Measurements from ENCODE around the gene RAB40C.

The RAB40C gene

DNA sequence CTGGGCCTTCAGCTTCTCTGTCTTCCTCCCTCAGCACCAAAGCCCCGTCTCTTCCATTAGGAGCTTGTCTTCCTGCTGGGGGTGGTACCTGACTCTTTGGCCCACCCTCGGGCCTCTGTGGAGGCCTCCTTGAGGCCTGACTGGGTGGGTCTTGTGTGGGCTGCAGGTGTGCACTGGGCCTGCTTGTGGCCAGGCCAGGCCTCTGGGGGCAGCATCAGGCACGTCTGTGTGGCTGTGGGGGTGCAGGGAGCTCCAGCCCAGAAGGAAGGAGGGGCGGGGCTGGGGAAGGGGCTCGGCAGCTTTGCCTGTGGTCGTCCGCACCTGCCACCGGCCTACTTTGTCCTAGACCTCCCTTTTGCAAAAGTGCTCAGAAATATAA lies 13.1 kb upstream of the RAB40C start:
- TF ChIP-seq EZH2 (IDR thresholded peaks at IDR 0.05): no peak
- no peak for TF ChIP-seq FOXP2 (optimal IDR thresholded peaks at IDR 0.05; ENCODE audit: control extremely low read depth, extremely low read length, insufficient read depth)
- TF ChIP-seq POLR2AphosphoS5 (IDR thresholded peaks at IDR 0.05; ENCODE audit: borderline replicate concordance, low read depth, low read length): no peak; the same call in 1 of the 2 replicates
- H3K9ac ChIP-seq (ENCODE audit: insufficient read length): no peak overlapping the region
- DNase-seq (ENCODE audit: low read depth, low spot score): no peak

GRCh38 chr16:577796-578195 lies 12.1 kb upstream of the RAB40C start:
- TF ChIP-seq FOXP2 (optimal IDR thresholded peaks at IDR 0.05; ENCODE audit: control extremely low read depth, extremely low read length, insufficient read depth): no peak
- no peak for TF ChIP-seq EZH2 (IDR thresholded peaks at IDR 0.05)
- no peak for TF ChIP-seq POLR2AphosphoS5 (IDR thresholded peaks at IDR 0.05; ENCODE audit: borderline replicate concordance, low read depth, low read length)
- Histone ChIP-seq H3K9ac (ENCODE audit: insufficient read length) (no peak overlapping the region), H3K9me3 (ENCODE audit: low read depth, low read length) (no peaks in the 10 kb centered on the region), H3K27ac (no peak overlapping the region), H3K36me3 (ENCODE audit: insufficient read depth, low read length) (no peaks in the 10 kb centered on the region; the same call in 1 of the 2 replicates), H3K4me3 (no peak overlapping the region)
- no peak for DNase-seq (ENCODE audit: low read depth, low spot score)

More for the DNA sequence above, 13.1 kb upstream of the RAB40C start:
- Histone ChIP-seq H3K27ac (no peak overlapping the region), H3K36me3 (ENCODE audit: insufficient read depth, low read length) (no peaks in the 10 kb centered on the region; the same call in 1 of the 2 replicates), H3K9me3 (ENCODE audit: low read depth, low read length) (no peaks in the 10 kb centered on the region), H3K4me3 (no peak overlapping the region)

DNA sequence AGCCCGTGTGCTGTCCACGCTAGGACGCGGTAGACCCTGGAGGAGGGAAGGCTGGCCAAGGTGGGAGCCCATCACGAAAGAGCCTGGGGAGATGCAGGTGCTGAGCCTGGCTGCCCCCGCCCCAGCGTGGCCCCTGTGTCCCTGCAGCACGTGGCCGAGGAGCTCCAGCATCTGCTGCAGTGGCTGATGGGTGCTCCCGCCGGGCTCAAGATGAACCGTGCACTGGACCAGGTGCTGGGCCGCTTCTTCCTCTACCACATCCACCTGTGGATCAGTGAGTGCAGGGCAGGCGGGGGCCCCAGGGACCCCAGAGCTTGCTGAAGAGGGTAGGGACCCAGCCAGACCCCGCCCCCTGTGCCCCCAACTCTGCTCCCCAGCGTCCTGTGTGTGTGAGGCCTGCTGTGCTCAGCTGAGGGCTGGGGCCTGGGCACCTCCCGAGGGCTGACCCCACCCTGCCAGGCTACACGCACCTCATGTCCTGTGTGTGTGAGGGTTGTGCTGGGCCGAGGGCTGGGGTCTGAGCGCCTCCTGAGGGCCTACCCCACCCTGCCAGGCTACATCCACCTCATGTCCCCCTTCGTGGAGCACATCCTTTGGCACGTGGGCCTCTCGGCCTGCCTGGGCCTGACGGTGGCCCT lies 11.5 kb upstream of the RAB40C start:
- no peak for TF ChIP-seq EZH2 (IDR thresholded peaks at IDR 0.05)
- no peak for TF ChIP-seq FOXP2 (optimal IDR thresholded peaks at IDR 0.05; ENCODE audit: control extremely low read depth, extremely low read length, insufficient read depth)
- no peak for TF ChIP-seq POLR2AphosphoS5 (IDR thresholded peaks at IDR 0.05; ENCODE audit: borderline replicate concordance, low read depth, low read length)
- DNase-seq (ENCODE audit: low read depth, low spot score): no peak
- Histone ChIP-seq H3K9ac (ENCODE audit: insufficient read length) (no peak overlapping the region), H3K36me3 (ENCODE audit: insufficient read depth, low read length) (no peaks in the 10 kb centered on the region; the same call in 1 of the 2 replicates), H3K4me3 (no peak overlapping the region), H3K27ac (no peak overlapping the region), H3K9me3 (ENCODE audit: low read depth, low read length) (no peaks in the 10 kb centered on the region)

GRCh38 chr16:578870-579405 lies 10.9 kb upstream of the RAB40C start:
- DNase-seq (ENCODE audit: low read depth, low spot score): no peak
- no peaks in the 10 kb centered on the region for H3K9me3 ChIP-seq (ENCODE audit: low read depth, low read length)
- H3K4me3 ChIP-seq: no peak overlapping the region; the same call in 1 of the 2 replicates
- H3K36me3 ChIP-seq (ENCODE audit: insufficient read depth, low read length): no peaks in the 10 kb centered on the region; the same call in 1 of the 2 replicates
- no peak for TF ChIP-seq FOXP2 (optimal IDR thresholded peaks at IDR 0.05; ENCODE audit: control extremely low read depth, extremely low read length, insufficient read depth)
- TF ChIP-seq EZH2 (IDR thresholded peaks at IDR 0.05): no peak
- 0 out of 2 replicates have a peak, but pooled peaks have one; percentile 12 for TF ChIP-seq POLR2AphosphoS5 (IDR thresholded peaks at IDR 0.05; ENCODE audit: borderline replicate concordance, low read depth, low read length)
- H3K27ac ChIP-seq: no peak overlapping the region
- no peak overlapping the region for H3K9ac ChIP-seq (ENCODE audit: insufficient read length)

DNA sequence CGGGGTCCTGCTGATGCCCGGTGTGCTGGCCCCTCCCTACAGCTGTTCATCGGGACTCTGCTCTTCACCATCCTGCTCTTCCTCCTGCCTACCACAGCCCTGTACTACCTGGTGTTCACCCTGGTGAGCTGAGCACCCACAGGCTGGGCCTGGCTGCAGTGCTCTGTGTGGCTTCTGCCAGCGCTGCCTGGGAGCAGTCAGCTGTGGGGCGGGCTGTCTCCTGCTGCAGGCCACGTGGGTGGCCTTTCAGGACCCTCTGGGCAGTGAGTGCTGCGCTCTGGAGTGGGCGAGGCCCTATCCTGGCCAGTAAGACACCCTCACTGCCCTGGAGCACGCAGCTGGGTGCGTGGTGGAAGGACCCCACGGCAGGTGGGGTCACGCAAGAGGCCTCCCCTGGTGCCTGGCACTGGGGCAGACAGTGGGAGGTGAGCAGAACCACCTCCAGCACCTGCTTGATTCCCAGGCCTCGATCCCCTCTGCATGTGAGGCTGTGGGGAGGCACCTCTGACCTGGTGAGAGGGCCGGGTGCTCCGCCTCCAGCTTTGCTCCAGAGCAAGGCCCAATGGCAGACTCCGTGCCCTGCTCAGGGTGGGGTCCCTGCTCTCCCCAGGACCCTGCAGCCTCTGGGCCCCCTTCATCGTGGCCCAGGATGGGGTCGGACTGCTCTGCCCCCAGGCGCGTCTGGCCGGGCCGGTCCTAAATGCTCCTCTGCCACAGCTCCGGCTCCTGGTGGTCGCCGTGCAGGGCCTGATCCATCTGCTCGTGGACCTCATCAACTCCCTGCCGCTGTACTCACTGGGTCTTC lies 9.5 kb upstream of the RAB40C start:
- Histone ChIP-seq H3K27ac (no peak overlapping the region), H3K4me3 (no peak overlapping the region), H3K9me3 (ENCODE audit: low read depth, low read length) (no peaks in the 10 kb centered on the region), H3K9ac (ENCODE audit: insufficient read length) (no peak overlapping the region), H3K36me3 (ENCODE audit: insufficient read depth, low read length) (no peaks in the 10 kb centered on the region)
- no peak for DNase-seq (ENCODE audit: low read depth, low spot score)
- no peak for TF ChIP-seq POLR2AphosphoS5 (IDR thresholded peaks at IDR 0.05; ENCODE audit: borderline replicate concordance, low read depth, low read length)

DNA sequence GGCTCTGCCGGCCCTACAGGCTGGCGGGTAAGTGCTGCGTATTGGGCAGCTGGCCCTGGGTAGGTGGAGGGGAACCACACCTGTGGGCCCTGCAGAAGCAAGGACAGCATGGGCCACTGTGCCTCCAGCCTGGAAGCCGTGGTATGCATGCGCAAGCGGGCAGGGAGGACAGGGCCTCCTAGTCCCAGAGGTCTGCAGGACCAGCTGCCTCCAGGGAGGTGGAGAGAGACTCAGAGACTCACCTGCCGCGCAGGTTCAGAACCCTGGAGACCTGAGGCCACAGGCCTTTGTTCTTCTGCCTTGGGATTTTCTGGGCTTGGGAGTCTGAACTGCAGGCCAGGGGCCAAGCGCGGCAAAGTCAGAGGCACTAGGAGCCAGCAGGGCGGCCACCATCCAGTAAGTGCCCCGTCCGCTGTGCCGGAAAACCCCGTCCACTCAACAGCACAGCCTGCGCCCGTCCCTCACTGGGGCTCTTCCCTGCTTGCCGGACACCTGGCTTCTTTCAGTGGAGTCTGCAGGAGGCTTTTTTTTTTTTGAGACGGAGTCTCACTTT lies 8.8 kb upstream of the RAB40C start:
- DNase-seq (ENCODE audit: low read depth, low spot score): no peak
- no peak overlapping the region for H3K9ac ChIP-seq (ENCODE audit: insufficient read length)
- no peaks in the 10 kb centered on the region for H3K9me3 ChIP-seq (ENCODE audit: low read depth, low read length)
- no peak overlapping the region for H3K27ac ChIP-seq
- no peak overlapping the region for H3K4me3 ChIP-seq
- no peaks in the 10 kb centered on the region for H3K36me3 ChIP-seq (ENCODE audit: insufficient read depth, low read length)
- TF ChIP-seq FOXP2 (optimal IDR thresholded peaks at IDR 0.05; ENCODE audit: control extremely low read depth, extremely low read length, insufficient read depth): no peak
- no peak for TF ChIP-seq EZH2 (IDR thresholded peaks at IDR 0.05)

- DNase-seq (ENCODE audit: low read depth, low spot score): no peak
- Histone ChIP-seq H3K4me3 (no peak overlapping the region), H3K27ac (no peak overlapping the region), H3K9me3 (ENCODE audit: low read depth, low read length) (no peaks in the 10 kb centered on the region), H3K9ac (ENCODE audit: insufficient read length) (no peak overlapping the region), H3K36me3 (ENCODE audit: insufficient read depth, low read length) (no peaks in the 10 kb centered on the region)
- TF ChIP-seq EZH2 (IDR thresholded peaks at IDR 0.05): no peak
- no peak for TF ChIP-seq FOXP2 (optimal IDR thresholded peaks at IDR 0.05; ENCODE audit: control extremely low read depth, extremely low read length, insufficient read depth)
- no peak for TF ChIP-seq POLR2AphosphoS5 (IDR thresholded peaks at IDR 0.05; ENCODE audit: borderline replicate concordance, low read depth, low read length)
Observed at GRCh38 chr16:582218-582613, 7.7 kb upstream of the RAB40C start.

GRCh38 chr16:582614-583331 lies 7.1 kb upstream of the RAB40C start:
- H3K9me3 ChIP-seq (ENCODE audit: low read depth, low read length): no peaks in the 10 kb centered on the region
- no peaks in the 10 kb centered on the region for H3K36me3 ChIP-seq (ENCODE audit: insufficient read depth, low read length)
- H3K4me3 ChIP-seq: no peak overlapping the region
- no peak overlapping the region for H3K9ac ChIP-seq (ENCODE audit: insufficient read length)
- TF ChIP-seq POLR2AphosphoS5 (IDR thresholded peaks at IDR 0.05; ENCODE audit: borderline replicate concordance, low read depth, low read length): no peak
- no peak for DNase-seq (ENCODE audit: low read depth, low spot score)
- H3K27ac ChIP-seq: no peak overlapping the region
